SJSA1 (cell line): ENCODE measurements around the gene CTNNA2. TPM values are rescaled to one million over a fixed set of nuclear protein-coding genes. Genes with fewer than 3 reads are reported as not detected.
A peak's percentile ranks its signal among the peaks of the same experiment; 100 is the strongest.

Experiments
- DNase-seq, 2 experiments: peaks; one replicate each; pipeline ENCODE4 v3.0.0-alpha.2; 2015 to 2020; ENCODE audit warnings: low spot score in 2 of 2, low read depth in 1 of 2
- H3K27ac ChIP-seq: fragments of 250-450 bp; sonication (Bioruptor Pico); 2 replicates; pipeline ENCODE4 v1.5.1; 2020; ENCODE audit warnings: mild to moderate bottlenecking, moderate library complexity
- H3K27me3 ChIP-seq: fragments of 250-450 bp; sonication (Bioruptor Pico); replicated peaks from 2 replicates; pipeline ENCODE4 v1.5.1; 2020; ENCODE audit warnings: mild to moderate bottlenecking, moderate library complexity
- H3K36me3 ChIP-seq: fragments of 250-450 bp; sonication (Bioruptor Pico); 2 replicates; pipeline ENCODE4 v1.5.1; 2020; ENCODE audit warnings: mild to moderate bottlenecking
- H3K4me1 ChIP-seq: fragments of 250-450 bp; sonication (Bioruptor Pico); replicated peaks from 2 replicates; pipeline ENCODE4 v1.6.1; 2021; ENCODE audit warnings: mild to moderate bottlenecking
- H3K4me3 ChIP-seq: fragments of 250-450 bp; sonication (Bioruptor Pico); 2 replicates; pipeline ENCODE4 v1.5.1; 2020; ENCODE audit warnings: mild to moderate bottlenecking
- H3K9me3 ChIP-seq: fragments of 250-450 bp; sonication (Bioruptor Pico); replicated peaks from 2 replicates; pipeline ENCODE4 v1.5.1; 2020; ENCODE audit warnings: mild to moderate bottlenecking
- total RNA-seq: library from RNA; depleted of rRNA; stranded (reverse); fragments of >200 nt; shearing (Covaris generic); gene quantifications from 2 replicates; pipeline ENCODE4 v1.2.3, GENCODE V29; 2014; rRNA removed

The CTNNA2 gene
- not detected in 2 replicates for total RNA-seq

GRCh38 chr2:79512442-79513401 is at the start of gene CTNNA2:
TSS of gene CTNNA2 (plus strand) at chr2:79513051.
- no peaks in the 10 kb centered on the region; the same call in 1 of the 2 replicates for H3K27me3 ChIP-seq
- no peaks in the 10 kb centered on the region for H3K36me3 ChIP-seq
- no peaks in the 10 kb centered on the region for H3K4me1 ChIP-seq
- peak in 1 of 2 experiments; percentile 44 for DNase-seq
- H3K9me3 ChIP-seq: no peaks in the 10 kb centered on the region
- no peak within 1 kb of the TSS for H3K27ac ChIP-seq
- no peak within 1 kb of the TSS; the same call in 1 of the 2 replicates for H3K4me3 ChIP-seq

DNA sequence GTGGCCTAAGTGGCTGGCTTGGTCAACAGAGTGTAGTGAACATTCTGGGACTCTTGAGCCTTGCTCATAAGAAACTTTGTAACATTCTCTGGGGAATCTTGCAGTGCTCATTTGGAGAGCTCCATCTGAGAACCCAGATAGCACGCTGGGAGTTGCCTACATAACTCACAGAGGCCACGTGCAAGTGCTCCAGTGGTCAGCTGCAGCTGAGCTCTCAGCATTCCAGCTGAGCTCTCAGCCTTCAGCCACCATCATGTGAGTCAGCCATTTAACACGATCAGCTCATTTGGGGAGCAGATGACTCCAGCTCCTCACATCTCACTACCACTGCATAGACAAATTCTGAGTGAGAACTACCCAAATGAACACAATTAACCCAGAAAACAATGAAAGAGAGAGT is 25.5 kb upstream of the CTNNA2 start:
- no peak overlapping the region for H3K27ac ChIP-seq
- H3K27me3 ChIP-seq: no peaks in the 10 kb centered on the region; the same call in 1 of the 2 replicates
- no peaks in the 10 kb centered on the region for H3K9me3 ChIP-seq
- DNase-seq: no peak
- no peaks in the 10 kb centered on the region for H3K36me3 ChIP-seq
- H3K4me3 ChIP-seq: no peak overlapping the region
- H3K4me1 ChIP-seq: no peaks in the 10 kb centered on the region

DNA sequence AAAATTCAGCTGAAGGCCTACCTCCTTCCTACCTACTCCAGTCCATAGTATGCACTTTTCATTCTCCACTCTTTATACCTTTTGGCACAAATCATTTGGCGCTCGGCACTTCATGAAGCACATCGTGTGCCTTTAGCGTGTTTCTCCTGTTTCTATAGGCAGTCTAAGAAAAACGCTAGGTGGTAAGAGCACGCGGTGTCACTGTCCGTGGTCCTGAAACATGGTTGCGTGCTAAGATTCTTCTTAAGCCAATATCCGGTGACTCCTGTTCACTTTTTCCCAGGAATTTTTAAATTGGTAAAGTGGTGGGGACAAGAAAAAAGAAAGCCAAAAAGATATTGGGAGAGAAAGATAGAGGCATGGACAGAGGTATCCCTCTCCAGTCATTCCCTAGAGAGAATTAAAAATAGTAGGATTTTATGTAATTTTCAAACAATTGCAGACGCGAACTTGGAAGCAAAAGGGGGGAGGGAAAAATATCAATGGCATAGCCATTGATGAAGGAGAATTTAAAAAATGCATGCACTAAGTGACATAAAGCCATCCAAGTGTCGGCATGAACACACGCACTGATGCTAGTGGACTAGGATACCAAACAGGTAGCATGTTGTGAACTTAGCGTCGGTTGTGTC is 1.4 kb upstream of the CTNNA2 start:
- no peak overlapping the region for H3K4me3 ChIP-seq
- no peaks in the 10 kb centered on the region for H3K36me3 ChIP-seq
- no peaks in the 10 kb centered on the region for H3K4me1 ChIP-seq
- DNase-seq: peak in 1 of 2 experiments; percentile 8
- no peak overlapping the region for H3K27ac ChIP-seq
- no peaks in the 10 kb centered on the region; the same call in 1 of the 2 replicates for H3K27me3 ChIP-seq
- no peaks in the 10 kb centered on the region for H3K9me3 ChIP-seq

DNA sequence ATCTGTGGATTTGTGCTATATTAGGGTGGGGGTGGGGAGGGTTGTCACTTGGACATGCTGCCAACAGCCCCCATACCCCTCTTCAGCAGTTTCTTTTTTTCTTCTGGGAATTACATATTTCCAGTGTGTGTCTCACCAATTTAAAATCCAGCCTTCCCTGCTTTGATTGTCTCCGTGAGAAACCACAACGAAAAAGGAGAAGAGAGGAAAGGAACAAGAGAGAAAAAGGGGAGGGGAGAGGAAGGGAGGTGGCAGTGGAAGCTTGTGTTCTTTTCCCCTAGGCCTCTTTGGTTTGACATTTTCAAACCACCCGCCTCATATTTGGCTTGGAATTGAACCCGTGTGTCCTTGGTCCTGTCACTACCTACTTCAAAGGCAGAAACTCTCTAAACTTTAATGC is 860 bp downstream of the CTNNA2 start:
- no peak overlapping the region for H3K27ac ChIP-seq
- no peaks in the 10 kb centered on the region; the same call in 1 of the 2 replicates for H3K27me3 ChIP-seq
- no peaks in the 10 kb centered on the region for H3K9me3 ChIP-seq
- no peaks in the 10 kb centered on the region for H3K36me3 ChIP-seq
- H3K4me1 ChIP-seq: no peaks in the 10 kb centered on the region
- DNase-seq: no peak
- no peak overlapping the region for H3K4me3 ChIP-seq

GRCh38 chr2:79529636-79530035 is 16.8 kb downstream of the CTNNA2 start:
- Histone ChIP-seq H3K4me1 (no peaks in the 10 kb centered on the region), H3K36me3 (no peaks in the 10 kb centered on the region), H3K27ac (no peak overlapping the region), H3K27me3 (no peaks in the 10 kb centered on the region), H3K9me3 (no peaks in the 10 kb centered on the region), H3K4me3 (no peak overlapping the region)
- no peak for DNase-seq

- no peaks in the 10 kb centered on the region for H3K9me3 ChIP-seq
- H3K4me1 ChIP-seq: no peaks in the 10 kb centered on the region
- H3K36me3 ChIP-seq: no peaks in the 10 kb centered on the region
- no peak overlapping the region for H3K27ac ChIP-seq
- DNase-seq: no peak
- no peak overlapping the region for H3K4me3 ChIP-seq
- no peaks in the 10 kb centered on the region for H3K27me3 ChIP-seq
Measured at GRCh38 chr2:79530443-79530842, 17.6 kb downstream of the CTNNA2 start.

DNA sequence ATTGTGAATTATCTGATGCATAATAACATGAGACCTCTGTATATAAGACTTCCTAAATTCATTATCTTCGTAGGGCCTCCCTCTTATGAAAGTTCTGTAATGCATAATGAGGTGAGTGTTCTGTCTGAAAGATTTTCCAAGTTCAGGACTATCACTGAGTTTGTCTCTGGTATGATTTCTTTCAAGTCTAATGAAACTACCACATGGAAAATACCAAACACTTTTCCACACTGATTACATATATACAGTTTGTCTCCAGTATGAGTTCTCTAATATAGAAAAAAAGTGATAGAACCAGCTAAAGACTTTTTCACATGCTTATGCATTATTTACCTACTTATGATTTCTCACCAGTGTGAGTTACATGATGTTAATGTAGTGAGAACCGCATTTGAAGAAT is 34.7 kb downstream of the CTNNA2 start:
- DNase-seq: no peak
- Histone ChIP-seq H3K27me3 (no peaks in the 10 kb centered on the region), H3K4me1 (no peaks in the 10 kb centered on the region), H3K36me3 (no peaks in the 10 kb centered on the region), H3K4me3 (no peak overlapping the region), H3K27ac (no peak overlapping the region), H3K9me3 (peaks cover 5% of the 10 kb centered on the region)

DNA sequence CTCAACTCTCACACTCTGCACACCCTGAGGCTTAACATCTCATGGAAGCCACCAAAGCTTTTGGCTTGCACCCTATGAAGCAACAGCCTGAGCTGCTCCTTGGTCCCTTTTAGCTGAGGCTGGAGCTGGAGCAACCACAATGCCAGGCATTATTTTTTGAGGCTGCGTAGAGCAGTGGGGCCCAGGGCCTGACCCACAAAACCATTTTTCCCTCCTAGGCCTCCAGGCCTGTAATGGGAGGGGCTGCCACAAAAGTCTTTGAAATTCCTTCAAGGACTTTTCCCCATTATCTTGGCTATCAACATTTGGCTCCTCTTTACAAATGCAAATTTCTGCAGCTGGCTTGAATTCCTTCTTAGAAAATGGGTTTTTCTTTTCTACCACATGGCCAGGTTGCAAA is 39.8 kb downstream of the CTNNA2 start:
- Histone ChIP-seq H3K9me3 (peaks cover 3% of the 10 kb centered on the region), H3K4me3 (no peak overlapping the region), H3K27me3 (no peaks in the 10 kb centered on the region), H3K27ac (no peak overlapping the region), H3K36me3 (no peaks in the 10 kb centered on the region), H3K4me1 (no peaks in the 10 kb centered on the region)
- no peak for DNase-seq

- H3K9me3 ChIP-seq: no peaks in the 10 kb centered on the region; the same call in 1 of the 2 replicates
- no peak overlapping the region for H3K4me3 ChIP-seq
- no peaks in the 10 kb centered on the region for H3K36me3 ChIP-seq
- no peak overlapping the region for H3K27ac ChIP-seq
- no peak for DNase-seq
- H3K4me1 ChIP-seq: no peaks in the 10 kb centered on the region
- H3K27me3 ChIP-seq: no peaks in the 10 kb centered on the region
Measured at GRCh38 chr2:79554899-79555298, 42.0 kb downstream of the CTNNA2 start.

GRCh38 chr2:79564065-79564464 is 51.2 kb downstream of the CTNNA2 start:
- no peaks in the 10 kb centered on the region for H3K36me3 ChIP-seq
- no peak overlapping the region for H3K27ac ChIP-seq
- no peaks in the 10 kb centered on the region for H3K4me1 ChIP-seq
- no peaks in the 10 kb centered on the region for H3K27me3 ChIP-seq
- DNase-seq: no peak
- H3K9me3 ChIP-seq: no peaks in the 10 kb centered on the region
- no peak overlapping the region for H3K4me3 ChIP-seq

- Histone ChIP-seq H3K27me3 (no peaks in the 10 kb centered on the region), H3K4me3 (no peak overlapping the region)
- DNase-seq: no peak
Measured at GRCh38 chr2:79569048-79569447, 56.2 kb downstream of the CTNNA2 start.

GRCh38 chr2:79573895-79574674 is 61.2 kb downstream of the CTNNA2 start:
- Histone ChIP-seq H3K4me1 (no peaks in the 10 kb centered on the region), H3K9me3 (no peaks in the 10 kb centered on the region), H3K36me3 (no peaks in the 10 kb centered on the region)

More at GRCh38 chr2:79569048-79569447, 56.2 kb downstream of the CTNNA2 start:
- no peaks in the 10 kb centered on the region for H3K4me1 ChIP-seq
- H3K27ac ChIP-seq: no peak overlapping the region
- H3K9me3 ChIP-seq: no peaks in the 10 kb centered on the region
- H3K36me3 ChIP-seq: no peaks in the 10 kb centered on the region

GRCh38 chr2:79576451-79576850 is 63.6 kb downstream of the CTNNA2 start:
- no peaks in the 10 kb centered on the region for H3K36me3 ChIP-seq
- no peak for DNase-seq
- H3K4me1 ChIP-seq: no peaks in the 10 kb centered on the region
- no peak overlapping the region for H3K27ac ChIP-seq
- H3K9me3 ChIP-seq: no peaks in the 10 kb centered on the region
- H3K27me3 ChIP-seq: no peaks in the 10 kb centered on the region
- H3K4me3 ChIP-seq: no peak overlapping the region

More at GRCh38 chr2:79573895-79574674, 61.2 kb downstream of the CTNNA2 start:
- Histone ChIP-seq H3K27me3 (no peaks in the 10 kb centered on the region), H3K27ac (no peak overlapping the region), H3K4me3 (no peak overlapping the region)
- DNase-seq: no peak
